COR-L47 (cell line): ENCODE results near the gene GPSM1.

Source experiments
- DNase-seq: peaks from one replicate; lab custom pipeline; 2025; lab: John Stamatoyannopoulos, UW

Gene GPSM1

DNA sequence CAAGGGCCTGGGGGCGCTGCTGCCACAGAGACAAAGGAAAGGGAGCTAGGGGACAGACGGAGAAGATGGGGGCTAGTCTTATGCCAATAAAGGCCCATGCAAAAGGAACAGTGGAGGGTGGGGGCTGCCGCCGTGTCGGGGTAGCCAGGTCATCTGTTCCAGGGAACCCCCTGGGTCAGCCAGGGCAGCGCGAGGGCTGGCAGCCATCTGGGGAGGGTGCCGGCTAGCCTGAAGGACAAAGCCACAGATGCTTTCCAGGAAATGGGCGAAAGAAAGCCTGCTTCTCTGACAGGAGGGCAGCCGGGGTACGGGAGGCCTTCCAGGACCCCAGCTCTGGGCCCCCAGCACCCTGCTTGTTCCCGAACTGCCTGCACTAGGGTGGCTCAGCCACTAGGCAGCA lies 47.8 kb downstream of the GPSM1 start:
- no peak for DNase-seq

DNA sequence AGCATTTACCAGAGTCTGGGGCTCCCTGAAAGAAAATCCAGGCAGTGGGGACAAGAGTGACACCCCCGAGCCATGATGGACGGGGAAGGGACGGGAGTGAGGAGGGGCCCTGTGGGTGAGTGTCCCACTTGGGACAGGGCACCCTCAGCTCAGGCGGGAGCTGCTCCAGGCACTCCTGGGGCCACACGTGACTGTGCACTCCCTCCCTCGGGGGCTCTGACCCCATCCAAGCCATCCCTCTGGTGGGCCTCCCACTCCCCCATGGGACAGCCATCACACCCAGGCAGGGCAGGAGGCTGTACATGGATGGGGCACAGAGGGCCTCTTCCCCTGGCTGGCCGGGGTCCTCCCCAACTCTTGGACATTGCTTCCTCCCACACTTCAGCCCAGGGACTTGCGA lies 49.1 kb downstream of the GPSM1 start:
- no peak for DNase-seq

DNA sequence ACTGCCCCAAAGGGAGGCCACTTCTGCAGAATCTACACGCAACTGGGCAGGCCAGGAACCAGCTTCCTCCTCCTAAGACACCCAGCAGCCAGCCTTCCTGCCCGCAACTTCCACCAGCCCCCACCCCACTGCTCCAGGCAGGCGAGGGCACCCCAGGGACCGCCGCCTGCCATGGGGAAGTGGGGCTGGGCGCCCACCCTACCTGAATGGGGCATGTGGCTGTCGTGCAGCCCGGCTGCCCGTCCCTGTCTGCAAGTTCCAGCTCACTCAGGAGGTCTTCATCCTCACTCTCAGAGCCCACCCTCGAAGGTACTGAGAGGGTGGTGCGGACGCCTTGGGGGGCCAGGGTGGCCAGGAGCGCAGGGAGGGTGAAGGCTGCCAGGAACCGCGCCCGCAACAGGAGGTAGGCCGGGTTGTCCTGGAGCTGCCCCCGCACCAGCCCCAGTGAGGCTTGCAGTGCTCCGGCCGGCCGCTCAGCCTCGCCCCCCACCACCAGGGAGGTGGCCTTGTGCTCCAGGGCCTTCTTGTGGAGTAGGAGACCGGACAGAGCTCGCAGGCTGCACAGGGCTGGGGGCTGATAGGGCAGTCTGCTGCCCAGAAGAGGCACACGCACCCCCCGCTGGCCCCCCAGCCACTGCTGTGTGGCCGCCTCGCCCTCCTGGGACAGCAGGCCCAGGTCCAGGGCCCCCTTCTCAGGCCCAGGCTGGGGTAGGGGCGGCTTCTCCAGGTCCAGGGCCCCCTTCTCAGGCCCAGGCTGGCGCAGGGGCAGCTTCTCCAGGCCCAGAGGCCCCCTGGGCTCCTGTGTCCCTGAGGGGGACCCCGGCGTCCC lies 50.2 kb downstream of the GPSM1 start:
- no peak for DNase-seq

DNA sequence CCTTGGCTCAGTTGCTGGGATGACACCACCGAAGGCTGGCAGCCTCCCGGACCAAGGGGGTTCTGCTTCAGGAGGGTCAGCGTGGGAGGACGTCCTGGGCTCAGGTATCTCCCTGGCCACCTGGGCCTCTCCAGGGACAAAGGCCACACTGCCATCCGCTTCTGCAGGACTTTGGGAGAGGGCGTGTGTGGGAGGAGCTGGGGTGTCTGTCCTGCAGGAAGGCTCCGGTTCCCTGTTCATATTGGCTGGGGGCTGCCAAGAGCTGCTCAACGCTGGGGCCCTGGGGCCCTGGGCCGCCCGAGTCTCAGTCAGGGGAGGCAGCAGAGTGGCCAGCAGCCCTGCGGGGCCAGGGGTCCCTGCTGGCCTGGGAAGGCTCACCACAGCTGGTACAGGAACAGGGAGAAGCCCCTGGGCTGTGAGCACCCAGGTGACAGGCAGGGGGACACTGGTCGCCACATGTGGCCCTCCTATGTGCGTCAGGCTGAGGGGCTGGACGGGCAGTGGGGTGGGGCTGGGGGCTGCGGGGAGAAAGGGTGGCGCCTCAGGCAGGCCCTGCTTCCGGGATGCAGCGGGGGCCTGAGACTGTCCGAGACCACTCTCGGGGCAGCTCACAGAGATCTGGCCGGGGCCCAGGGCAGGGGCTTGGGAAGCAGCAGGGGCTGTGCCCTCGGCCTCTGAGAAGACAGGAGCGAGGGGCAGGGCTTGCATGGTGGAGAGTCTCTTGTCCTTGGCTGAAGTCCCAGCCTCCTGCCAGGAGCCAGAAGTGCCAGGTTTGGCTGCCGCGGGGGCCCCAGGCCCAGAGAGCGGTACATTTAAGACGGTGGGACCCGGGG lies 51.0 kb downstream of the GPSM1 start:
- DNase-seq, result no peak

DNA sequence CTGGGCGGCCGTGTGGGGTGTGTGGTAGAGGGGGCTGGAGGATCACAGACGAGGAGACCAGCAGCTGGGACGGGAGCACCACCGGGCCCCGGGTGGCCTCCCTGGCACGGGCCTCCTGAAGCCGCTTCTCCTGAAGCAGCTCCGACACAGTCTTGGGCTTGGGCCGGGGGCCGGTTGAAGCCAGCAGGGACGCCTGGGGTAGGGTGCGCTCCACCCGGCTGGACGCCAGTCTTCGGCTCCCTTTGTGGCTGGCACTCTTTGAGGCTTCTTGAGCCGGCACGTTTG lies 51.6 kb downstream of the GPSM1 start:
- DNase-seq, result no peak

DNA sequence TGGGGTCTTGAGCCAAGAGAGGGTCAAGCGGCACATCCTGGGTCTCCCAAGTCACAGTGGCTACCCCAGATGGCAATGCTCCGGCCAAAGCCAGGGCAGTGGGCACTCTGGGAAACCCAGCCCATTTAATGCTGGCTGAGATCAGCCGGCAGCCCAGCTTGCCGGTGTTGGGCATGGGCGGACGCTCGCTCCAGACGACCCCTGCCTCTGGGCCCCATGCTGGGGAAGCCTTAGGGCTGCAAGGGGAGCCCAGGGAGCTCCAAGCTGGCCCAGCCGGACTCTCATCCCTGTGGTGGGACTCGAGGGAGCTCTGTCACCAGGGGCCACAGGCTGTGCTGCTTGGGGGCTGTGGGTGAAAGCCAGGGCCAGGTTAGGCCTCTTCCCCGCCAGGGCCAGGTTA lies 52.1 kb downstream of the GPSM1 start:
- no peak for DNase-seq

DNA sequence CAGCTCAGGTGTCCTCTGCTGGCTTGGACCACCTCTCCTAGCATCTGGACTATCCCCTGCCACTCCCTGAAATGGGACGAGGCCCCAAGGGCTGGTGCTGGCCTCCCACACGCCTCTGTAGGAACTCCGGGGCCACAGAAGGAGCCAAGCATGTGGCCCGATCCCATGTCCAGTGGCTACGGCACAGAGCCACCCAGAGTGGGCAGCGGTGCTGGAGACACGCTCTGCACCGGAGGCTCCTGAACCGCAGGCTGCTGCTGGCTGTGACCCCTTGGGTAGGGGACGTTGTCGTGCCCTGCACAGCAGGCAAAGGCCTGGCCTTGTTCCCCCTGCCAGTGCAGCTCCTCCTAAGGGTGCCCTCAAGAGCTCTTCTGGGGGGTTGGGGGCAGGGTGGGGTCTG lies 52.6 kb downstream of the GPSM1 start:
- DNase-seq, result no peak

DNA sequence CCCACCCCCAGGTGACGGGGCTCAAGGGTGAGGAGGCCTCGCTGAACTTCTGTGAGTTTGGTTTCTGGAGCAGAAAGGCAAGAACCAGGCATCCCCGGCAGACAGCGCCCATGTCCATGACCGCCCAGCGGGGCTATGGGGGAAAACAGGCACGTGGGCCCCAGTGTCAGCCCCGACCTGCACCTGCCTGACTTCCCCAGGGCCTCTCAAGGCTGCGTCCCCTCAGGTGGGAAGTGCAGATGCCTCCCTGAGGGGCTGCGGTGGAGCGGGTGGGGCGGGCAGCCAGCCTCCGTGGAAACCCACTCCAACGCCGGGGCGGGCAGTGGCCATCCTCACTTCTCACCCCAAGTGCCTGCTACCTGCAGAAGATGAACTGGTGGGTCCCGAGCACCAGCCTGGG lies 53.0 kb downstream of the GPSM1 start:
- DNase-seq, result no peak

DNA sequence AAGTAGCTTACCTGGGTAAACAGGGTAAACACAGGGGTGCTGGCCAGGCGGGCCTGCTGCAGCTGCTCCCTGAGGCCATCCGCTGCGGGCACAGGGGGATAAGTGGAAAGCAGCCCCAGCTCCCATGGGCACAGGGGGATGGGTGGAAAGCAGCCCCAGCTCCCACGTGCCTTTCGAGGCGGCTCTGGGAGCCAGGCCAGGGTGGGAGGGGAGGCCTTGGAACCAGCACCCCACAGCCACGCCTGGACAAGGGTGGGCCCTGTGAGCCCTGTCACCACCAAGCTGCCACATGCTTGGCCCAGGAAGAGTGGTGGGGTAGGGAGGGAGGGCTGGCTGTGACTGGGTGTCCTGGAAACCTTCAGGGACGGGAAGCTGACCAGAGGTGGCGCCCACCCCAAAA lies 54.0 kb downstream of the GPSM1 start:
- no peak for DNase-seq

DNA sequence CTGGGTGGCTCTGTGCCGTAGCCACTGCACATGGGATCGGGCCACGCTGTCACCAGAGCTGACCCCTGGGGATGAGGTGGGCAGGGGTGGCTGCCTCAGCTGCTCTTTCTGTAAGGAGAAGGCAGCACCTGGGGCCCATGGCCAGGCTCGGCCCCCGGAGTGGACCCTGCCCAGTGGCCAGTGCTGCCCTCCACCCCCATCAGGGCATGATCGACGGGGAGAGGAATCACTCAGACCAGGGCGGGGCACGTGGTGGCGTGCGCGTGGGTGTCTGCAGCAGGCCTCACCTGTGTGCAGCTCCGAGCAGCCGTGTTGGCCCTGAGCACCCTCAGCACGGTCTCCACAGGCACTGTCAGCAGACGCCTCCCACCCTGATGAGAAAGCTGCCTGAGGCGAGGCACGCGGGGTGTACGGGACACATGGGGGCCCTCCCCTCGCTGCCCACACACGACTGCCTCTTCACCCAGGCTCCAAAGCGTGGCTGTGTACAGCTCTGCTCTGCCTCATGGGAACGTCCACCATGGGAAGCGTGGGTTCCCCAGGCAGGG lies 54.7 kb downstream of the GPSM1 start:
- no peak for DNase-seq

DNA sequence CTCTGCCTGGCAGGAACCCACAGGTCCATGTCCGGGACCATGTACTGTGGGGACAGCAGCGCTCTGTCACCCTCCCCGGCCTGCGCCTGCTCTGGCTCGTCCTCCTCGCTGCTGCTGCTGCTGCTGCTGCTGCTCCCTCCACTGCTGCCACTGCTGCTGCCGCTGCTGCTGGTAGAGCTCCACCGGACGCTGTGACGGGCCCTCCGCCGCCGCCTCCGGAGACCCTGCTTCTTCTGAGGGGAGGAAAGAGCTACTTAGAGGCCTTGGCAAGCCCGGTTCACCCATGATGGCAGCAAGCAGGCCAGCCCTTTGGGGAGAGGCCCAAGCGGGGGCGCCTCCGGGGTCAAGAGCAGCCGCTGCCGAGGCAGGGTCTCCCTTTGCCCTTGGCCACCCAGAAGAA lies 56.1 kb downstream of the GPSM1 start:
- DNase-seq, result no peak

DNA sequence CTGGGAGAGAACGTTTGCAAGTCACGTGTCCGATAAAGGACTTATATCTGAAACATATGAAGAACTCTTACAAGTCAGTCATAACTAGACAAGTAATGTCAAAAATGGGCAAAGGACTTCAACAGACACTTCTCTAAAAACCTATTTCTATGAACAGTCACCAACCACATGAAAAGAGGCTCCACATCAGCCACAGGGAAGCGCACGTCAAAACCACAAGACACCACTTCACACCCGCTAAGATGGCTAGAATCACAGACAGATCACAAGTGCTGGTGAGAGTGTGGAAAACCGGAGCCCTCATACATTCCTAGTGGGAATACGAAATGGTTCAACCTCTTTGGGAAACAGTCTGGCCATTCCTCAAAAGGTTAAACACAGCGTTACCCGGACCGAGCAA lies 57.7 kb downstream of the GPSM1 start:
- no peak for DNase-seq

DNA sequence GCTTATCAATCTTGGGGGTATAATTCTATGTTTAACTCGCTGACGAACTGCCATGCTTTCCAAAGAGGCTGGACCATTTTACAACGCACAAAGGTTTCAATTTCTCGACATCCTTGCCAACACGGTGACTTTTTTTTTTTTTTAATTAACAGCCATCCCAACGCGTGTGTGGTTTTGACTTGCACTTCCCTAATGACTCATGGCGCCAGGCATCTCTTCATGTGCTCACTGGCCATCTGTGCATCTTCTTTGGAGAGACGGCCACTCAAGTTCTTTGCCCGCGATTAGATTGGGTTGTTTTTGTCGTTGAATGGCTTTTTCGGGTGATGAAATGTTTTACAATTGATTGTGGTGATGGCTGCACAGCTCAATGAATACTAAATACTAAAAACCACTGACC lies 58.7 kb downstream of the GPSM1 start:
- DNase-seq, result no peak

DNA sequence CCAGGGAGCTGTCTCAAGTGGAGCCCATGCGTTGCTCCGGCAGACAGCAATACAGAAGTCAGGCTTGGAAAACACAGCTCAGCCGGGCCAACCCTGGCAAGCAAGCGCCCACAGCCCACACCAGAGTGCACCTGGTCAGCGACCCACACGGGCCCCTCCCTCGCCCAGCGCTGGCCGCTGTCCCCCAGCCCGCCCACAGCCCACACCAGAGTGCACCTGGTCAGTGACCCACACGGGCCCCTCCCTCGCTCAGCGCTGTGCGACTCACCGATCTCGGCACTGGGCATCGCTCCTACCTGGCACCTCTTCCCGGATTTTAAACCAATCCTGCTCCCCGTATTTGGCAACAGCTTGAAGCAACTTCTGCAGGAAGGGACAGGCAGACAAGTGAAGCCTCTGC lies 59.9 kb downstream of the GPSM1 start:
- DNase-seq, result no peak

DNA sequence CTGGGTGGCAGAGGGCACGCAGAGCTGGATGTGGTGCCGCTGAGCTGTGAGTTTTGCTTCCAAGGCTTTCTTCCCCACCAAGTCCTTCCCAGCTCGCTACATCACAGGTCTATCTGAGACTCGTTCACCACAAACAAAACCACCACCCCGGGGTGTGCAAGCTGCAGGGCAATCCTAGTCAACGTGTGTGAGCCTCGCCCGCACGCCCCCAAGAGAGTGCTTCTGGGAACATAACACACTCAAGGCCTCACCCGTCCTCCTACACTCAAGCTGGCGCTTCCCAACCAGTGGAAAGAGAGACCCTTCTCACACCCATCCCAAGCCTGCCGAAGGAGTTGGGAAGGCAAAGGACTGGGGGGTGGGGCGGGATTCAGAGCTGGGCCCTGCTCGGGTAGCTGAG lies 62.1 kb downstream of the GPSM1 start:
- no peak for DNase-seq

DNA sequence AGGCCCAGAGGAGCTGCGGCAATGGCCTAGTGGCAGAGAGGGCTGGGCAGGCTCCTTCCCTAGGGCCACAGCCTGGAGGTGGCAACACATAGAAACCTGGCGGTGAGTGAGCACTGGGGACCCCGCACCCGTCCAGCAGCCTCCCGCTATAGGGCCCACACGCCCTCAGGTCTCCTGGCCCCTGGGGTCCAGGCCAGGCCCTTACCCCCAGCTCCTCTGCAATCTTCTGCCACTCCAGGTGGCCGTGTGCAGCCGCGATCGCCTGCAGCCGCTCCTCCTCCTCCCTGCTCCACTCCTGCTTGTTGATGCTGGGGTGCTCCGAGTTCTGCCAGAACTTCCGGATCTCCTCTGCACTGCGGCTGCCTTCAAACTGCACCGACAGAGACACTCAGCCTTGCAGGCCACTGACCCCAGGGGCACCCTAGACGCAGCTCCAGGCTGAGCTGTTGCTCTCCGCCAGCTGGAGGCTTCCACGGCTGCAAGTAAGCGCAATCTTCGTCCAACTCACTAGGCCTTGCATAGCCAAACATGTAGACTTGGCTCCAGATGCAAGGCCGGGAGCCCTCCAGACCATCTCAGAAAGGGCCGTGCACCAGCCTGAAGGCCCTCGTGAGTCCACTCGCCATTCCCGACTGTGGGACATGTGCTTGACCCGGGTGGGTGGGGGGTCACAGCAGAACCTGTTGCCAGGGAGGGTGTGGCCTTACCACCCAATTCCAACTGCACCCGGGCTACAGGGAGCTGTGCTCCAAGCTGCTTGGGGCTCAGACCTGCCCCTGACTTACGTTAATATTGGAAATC lies 64.6 kb downstream of the GPSM1 start:
- DNase-seq, result no peak

DNA sequence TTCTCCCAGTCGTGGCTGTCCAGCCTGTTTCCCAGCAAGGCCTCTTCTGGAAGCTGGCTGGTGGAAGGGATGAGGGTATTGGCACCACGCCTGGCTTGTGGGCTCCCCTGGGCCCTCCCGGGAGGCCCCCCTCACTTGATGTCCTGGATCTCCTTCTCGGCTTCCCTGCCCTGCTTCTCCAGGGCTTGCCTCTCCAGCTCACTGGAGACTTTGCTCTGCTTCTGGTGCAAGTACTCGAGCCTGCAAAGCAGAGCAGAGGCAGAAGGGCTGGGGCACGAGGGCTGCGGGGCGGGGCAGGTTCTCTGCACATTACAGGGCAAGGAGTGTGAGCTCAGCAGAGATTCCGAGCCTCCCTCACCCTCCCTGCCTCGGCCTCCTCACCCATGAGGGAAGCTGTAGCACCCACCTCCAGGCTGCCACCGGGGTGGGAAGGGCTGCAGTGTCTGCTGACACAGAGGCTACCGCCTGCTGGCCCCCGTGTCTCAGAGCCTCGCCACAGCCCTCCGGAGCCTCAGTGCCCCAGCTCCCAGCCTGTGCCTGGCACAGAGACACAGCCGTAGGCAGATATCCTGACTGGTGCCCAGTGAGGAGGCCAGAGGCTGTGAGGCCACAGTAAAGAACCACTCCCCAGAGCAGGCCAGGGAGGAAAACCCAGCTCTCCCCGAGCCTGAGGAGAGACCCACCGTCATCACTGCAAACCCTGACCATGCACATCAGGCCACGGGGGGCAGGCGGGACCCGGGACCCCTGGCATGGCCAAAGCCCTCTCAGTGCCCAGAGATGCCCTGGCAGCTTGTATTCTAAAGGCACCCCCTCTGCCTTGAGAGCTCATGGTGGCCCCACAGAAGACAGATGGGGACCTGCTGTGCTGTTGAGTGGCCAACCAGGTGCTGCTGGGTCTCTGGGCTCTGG lies 65.5 kb downstream of the GPSM1 start:
- no peak for DNase-seq

DNA sequence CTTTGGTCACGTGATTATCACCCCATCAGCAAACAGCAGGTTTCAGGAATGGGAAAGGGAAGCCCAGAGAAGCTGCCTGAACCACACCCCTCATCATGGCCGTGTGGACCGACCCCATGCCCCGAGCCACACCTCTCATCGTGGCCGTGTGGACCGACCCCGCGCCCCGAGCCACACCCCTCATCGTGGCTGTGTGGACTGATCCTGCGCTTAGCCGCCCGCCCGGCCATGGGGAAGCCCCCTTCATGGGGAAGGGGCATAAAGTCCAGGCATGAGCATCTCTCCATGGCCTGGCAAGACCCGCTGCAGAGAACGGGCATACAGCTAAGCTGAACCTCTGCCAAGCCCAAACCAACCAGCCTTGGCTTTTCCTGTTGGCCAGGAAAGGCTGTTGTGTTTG lies 66.2 kb downstream of the GPSM1 start:
- no peak for DNase-seq

DNA sequence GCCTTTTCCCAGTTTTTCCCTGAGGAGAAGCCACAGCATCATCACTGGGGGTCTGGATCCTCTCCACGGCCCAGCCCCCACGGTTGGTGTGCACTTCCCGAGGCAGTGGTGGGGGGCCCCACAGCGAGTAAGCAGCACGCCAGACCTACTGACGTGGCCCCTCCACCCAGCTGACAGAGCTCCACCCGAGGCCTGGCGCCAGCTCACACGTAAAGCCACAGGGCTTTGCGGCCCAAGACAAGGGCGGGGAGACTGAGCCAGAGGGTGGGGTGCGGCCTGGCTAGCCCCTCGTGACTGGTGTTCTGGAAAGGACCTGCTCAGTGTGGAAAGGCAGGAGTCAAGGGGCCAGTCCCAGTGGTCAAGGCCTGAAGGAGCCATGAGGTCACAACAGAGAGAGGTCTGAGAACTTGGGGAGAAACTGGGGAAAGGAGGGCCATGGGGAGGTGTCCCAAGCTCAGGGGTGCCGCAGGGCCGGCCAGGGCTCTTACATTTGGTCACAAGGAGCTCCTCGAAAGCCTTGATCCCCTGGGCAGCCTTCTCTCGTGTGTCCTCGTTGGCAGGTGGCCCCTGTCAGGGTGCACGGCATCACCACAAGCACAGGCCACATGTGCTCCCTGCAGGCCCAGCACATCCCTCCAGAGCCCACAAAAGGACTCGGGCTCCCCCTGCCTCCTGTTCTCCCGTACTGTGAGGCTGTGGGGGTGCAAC lies 67.1 kb downstream of the GPSM1 start:
- DNase-seq, result no peak

DNA sequence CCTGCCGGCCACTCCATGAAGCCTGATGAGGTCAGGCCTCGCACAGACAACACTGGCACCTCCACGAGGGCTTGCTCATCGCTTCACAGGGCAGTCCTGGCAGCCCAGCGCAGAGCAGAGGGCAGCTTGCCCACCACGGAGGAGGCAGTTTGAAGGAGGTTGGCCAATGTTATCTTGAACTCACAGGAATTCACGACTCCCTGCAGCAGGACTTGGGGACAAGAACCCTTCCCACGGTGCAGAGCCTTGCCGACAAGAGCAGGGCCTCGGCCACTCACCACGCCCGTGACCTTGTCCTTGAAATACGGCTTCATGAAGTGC lies 67.6 kb downstream of the GPSM1 start:
- DNase-seq, result no peak
